DOHH2 (cell line): ENCODE measurements around the gene LRP1-AS.
A peak's percentile ranks its signal among the peaks of the same experiment; 100 is the strongest.

ENCODE experiments used
- H3F3A ChIP-seq: fragments of 200-600 bp; sonication (generic), shearing (Covaris generic); 2 replicates; pipeline ENCODE4 v1.6.0; 2016; ENCODE audit warnings: antibody characterized with exemption, mild to moderate bottlenecking; ENCODE audit not compliant: control insufficient read depth, insufficient read depth
- H3K27ac ChIP-seq: fragments of 200-600 bp; sonication (generic); 2 replicates; pipeline ENCODE4 v1.5.1; 2014; ENCODE audit warnings: low read depth, mild to moderate bottlenecking, low read length, moderate library complexity
- H3K27me3 ChIP-seq: fragments of 200-600 bp; sonication (generic); 2 replicates; pipeline ENCODE4 v1.6.1; 2014; ENCODE audit warnings: mild to moderate bottlenecking, low read length, mixed read lengths; ENCODE audit not compliant: control insufficient read depth
- H3K36me3 ChIP-seq: fragments of 200-600 bp; sonication (generic); 2 replicates; pipeline ENCODE4 v1.6.1; 2014; ENCODE audit warnings: mild to moderate bottlenecking, low read length, moderate library complexity, mixed read lengths; ENCODE audit not compliant: control insufficient read depth
- H3K4me1 ChIP-seq: fragments of 200-600 bp; sonication (generic); 2 replicates; pipeline ENCODE4 v1.6.1; 2014; ENCODE audit warnings: mild to moderate bottlenecking, low read length, mixed read lengths; ENCODE audit not compliant: control insufficient read depth
- H3K4me2 ChIP-seq: fragments of 200-600 bp; sonication (generic); 2 replicates; pipeline ENCODE4 v1.6.0; 2014; ENCODE audit warnings: mild to moderate bottlenecking, low read length, moderate library complexity
- H3K4me3 ChIP-seq: fragments of 200-600 bp; sonication (generic); 2 replicates; pipeline ENCODE4 v1.5.1; 2014; ENCODE audit warnings: mild to moderate bottlenecking, low read length, mixed read lengths
- H3K79me2 ChIP-seq: fragments of 200-600 bp; sonication (generic); 2 replicates; pipeline ENCODE4 v1.6.1; 2014; ENCODE audit warnings: mild to moderate bottlenecking, low read length, mixed read lengths; ENCODE audit not compliant: control insufficient read depth
- H3K9me2 ChIP-seq: fragments of 200-600 bp; sonication (generic); replicated peaks from 2 replicates; pipeline ENCODE4 v1.6.1; 2014; ENCODE audit warnings: mild to moderate bottlenecking, low read length, mixed read lengths; ENCODE audit not compliant: control insufficient read depth
- H3K9me3 ChIP-seq: fragments of 200-600 bp; sonication (generic); 2 replicates; pipeline ENCODE4 v1.6.1; 2014; ENCODE audit warnings: antibody characterized with exemption, low read length, mixed read lengths; ENCODE audit not compliant: control insufficient read depth, insufficient read depth
- H4K20me1 ChIP-seq: fragments of 200-600 bp; sonication (generic); 2 replicates; pipeline ENCODE4 v1.6.0; 2014; ENCODE audit warnings: low read depth, mild to moderate bottlenecking, antibody characterized with exemption, low read length, moderate library complexity; ENCODE audit not compliant: control insufficient read depth, insufficient read depth
- CTCF ChIP-seq: fragments of 200-600 bp; sonication (generic); IDR thresholded peaks from one replicate; pipeline ENCODE4 v1.5.1; 2014; ENCODE audit warnings: antibody characterized with exemption, mild to moderate bottlenecking, low read depth, low read length; ENCODE audit not compliant: poor library complexity, severe bottlenecking
- EZH2phosphoT487 ChIP-seq: fragments of 200-600 bp; sonication (generic); IDR thresholded peaks from 2 replicates; pipeline ENCODE4 v1.6.1; 2017; ENCODE audit warnings: borderline replicate concordance, mild to moderate bottlenecking, antibody characterized with exemption, low read length, moderate library complexity, mixed read lengths

The LRP1-AS gene

GRCh38 chr12:57164966-57165625, 17.7 kb upstream of the LRP1-AS start:
- Histone ChIP-seq H3K4me2 (no peak overlapping the region), H3K9me2 (no peaks in the 10 kb centered on the region), H3K79me2 (no peaks in the 10 kb centered on the region), H3K27ac (no peak overlapping the region), H3F3A (no peaks in the 10 kb centered on the region), H3K4me1 (peaks cover 33% of the 10 kb centered on the region), H3K36me3 (no peaks in the 10 kb centered on the region), H3K9me3 (no peaks in the 10 kb centered on the region), H3K4me3 (no peak overlapping the region), H4K20me1 (no peaks in the 10 kb centered on the region), H3K27me3 (no peaks in the 10 kb centered on the region)
- TF ChIP-seq CTCF (no peak), EZH2phosphoT487 (no peak)

GRCh38 chr12:57164454-57164853, 17.0 kb upstream of the LRP1-AS start:
- Histone ChIP-seq H3K9me2 (no peaks in the 10 kb centered on the region), H3K27ac (no peak overlapping the region), H3F3A (no peaks in the 10 kb centered on the region), H3K36me3 (no peaks in the 10 kb centered on the region), H3K79me2 (no peaks in the 10 kb centered on the region), H3K27me3 (no peaks in the 10 kb centered on the region), H4K20me1 (no peaks in the 10 kb centered on the region), H3K4me1 (peaks cover 32% of the 10 kb centered on the region), H3K9me3 (no peaks in the 10 kb centered on the region), H3K4me2 (no peak overlapping the region), H3K4me3 (no peak overlapping the region)
- TF ChIP-seq EZH2phosphoT487 (no peak), CTCF (no peak)

- Histone ChIP-seq H4K20me1 (no peaks in the 10 kb centered on the region), H3K4me3 (no peak overlapping the region), H3F3A (no peaks in the 10 kb centered on the region), H3K9me2 (no peaks in the 10 kb centered on the region), H3K4me1 (peaks cover 13% of the 10 kb centered on the region), H3K79me2 (no peaks in the 10 kb centered on the region), H3K36me3 (no peaks in the 10 kb centered on the region), H3K9me3 (no peaks in the 10 kb centered on the region), H3K27ac (no peak overlapping the region), H3K4me2 (peak overlapping the region; percentile 27; the same call in 1 of the 2 replicates), H3K27me3 (no peaks in the 10 kb centered on the region)
- TF ChIP-seq EZH2phosphoT487 (no peak), CTCF (no peak)
Observed at GRCh38 chr12:57162553-57163125, 15.2 kb upstream of the LRP1-AS start.
